GM19324 (cell line): ENCODE measurements around the gene SMARCD1.
"Not testable (repeated sequence)": the region's sequence is repeated elsewhere in the genome, so short reads cannot be mapped to it uniquely, and the experiment has no call there.

ENCODE experiments used
- ATAC-seq: cut with Tn5 transposase; IDR thresholded peaks from one replicate; pipeline ENCODE4 v1.9.1; 2021; ENCODE audit warnings: mild to moderate bottlenecking, moderate library complexity; ENCODE audit not compliant: unreplicated experiment, low FRiP score

Gene SMARCD1

GRCh38 chr12:50123203-50123602, 38.1 kb downstream of the SMARCD1 start:
- no peak for ATAC-seq

DNA sequence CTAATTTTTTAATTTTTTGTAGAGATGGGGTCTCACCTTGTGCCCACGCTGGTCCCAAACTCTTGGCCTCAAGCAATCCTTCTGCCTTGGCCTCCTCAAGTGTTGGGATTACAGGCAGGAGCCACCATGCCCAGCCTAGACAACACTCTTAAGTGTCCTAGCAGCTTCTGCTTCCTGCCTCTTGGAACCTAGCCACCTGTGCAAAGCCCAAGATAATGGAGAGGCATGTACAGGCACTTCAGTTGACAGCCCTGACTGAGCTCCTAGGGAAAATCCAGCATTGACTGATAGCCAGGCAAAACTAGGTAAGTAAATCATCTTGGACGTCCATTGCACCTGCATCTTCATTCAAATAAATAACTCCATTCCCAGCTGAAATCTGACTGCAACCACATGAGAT, 42.4 kb downstream of the SMARCD1 start:
- ATAC-seq: no peak

- no peak for ATAC-seq
Observed at GRCh38 chr12:50129290-50129689, 44.1 kb downstream of the SMARCD1 start.

DNA sequence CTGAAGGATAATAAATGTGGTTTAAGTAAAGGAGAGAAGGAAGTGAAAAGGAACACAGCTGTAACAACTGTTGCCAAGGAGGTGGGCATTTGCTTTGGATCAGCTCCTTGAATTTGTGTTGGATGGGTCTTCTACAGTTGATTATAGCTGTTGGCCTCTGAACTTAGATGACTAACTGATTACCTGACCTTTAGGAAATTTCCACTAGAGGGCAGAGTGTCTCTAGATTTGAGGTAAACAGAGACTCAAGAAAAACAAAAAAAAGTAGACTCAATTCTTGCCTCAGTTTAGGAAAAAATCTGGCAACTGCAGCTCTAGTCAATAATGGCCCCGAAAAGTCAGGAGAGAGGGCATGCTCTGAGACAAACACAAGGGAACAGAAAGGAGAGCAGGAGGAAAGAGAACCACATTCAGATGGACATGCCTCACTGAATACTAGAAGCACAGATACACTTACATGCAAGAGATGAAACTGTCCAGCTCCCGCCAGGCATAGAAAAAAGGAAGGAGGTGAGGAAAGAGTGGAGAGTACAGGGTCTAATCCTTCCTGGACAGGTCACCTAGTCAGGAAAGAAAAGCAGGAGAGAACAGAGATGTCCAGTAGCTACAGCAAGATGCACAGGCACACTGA, 47.5 kb downstream of the SMARCD1 start:
- ATAC-seq: no peak

- no peak for ATAC-seq
Observed at GRCh38 chr12:50142993-50143392, 57.9 kb downstream of the SMARCD1 start.

DNA sequence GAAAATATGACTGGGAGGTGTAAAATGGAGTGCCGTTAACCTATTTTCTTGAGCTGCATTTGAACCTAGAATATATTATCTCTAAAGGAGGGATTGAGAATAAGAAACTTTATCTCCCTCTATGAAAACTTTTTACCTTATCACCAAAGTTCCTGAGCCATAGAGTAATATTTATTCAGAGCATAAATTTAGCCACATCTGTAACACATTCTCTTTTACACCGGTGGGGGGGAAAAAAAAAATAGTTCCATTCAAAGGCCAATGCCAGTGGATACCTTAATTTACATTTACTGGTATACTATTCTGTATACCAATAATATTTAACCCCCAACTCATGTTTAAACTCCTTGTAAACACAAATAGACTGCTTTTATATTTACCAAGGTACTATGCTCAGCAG, 60.3 kb downstream of the SMARCD1 start:
- no peak for ATAC-seq

DNA sequence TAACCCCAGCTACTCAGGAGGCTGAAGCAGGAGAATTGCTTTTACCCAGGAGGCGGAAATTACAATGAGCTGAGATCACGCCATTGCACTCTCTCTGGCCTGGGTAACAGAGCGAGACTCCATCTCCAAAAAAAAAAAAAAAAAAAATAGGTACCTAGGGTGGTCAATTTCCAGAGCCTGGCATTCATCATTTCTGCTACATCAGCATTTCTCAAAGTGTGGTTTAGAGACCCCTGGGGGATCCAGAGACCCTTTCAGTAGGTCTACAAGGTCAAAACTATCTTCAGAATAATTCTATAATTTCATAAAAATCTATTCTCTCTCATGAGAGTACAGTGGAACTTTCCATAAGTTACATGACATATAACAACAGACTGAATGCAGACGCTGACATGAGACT, 62.1 kb downstream of the SMARCD1 start:
- no peak for ATAC-seq

DNA sequence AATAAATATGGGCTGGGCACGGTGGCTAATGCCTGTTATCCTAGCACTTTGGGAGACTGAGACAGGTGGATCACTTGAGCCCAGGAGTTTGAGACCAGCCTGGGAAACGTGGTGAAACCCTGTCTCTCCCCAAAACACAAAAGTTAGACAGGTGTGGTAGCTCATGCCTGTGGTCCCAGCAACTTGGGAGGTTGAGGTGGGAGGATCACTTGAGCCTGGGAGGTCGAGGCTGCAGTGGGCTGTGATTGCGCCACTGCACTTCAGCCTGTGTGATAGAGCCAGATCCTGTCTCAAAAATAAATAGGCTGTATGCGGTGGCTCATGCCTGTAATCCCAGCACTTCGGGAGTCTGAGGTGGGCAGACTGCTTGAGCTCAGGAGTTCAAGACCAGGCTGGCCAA, 62.9 kb downstream of the SMARCD1 start:
- ATAC-seq: not testable (repeated sequence)

DNA sequence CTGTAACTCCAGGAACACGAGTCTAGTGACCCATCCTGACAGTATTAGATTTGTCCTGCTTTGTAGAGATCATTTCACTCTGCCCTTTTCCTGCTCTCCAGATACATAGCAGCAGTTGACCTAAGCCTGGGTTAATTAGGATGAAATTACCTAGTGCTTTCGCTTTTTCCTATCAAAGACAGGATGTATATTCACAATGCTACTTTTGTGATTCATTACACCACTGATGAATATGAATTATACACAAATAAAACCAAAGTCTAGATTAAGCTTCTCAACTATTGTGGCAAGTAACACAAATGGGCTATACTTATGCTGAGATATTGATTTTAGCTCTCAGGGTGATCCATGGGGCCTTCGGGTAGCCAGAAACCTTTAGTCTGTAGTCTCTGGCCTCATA, 64.2 kb downstream of the SMARCD1 start:
- ATAC-seq: no peak
